Mesenchymal stem cell (in vitro differentiated cells and primary cell): Measurements from ENCODE around the gene PDE9A.

Source experiments
- DNase-seq: peaks from one replicate; pipeline ENCODE4 v3.0.0-alpha.2; 2013
- H2AFZ ChIP-seq: one replicate; pipeline ENCODE4 v1.6.1; 2013; ENCODE audit warnings: low read depth, mild to moderate bottlenecking, control low read depth, inconsistent platforms, low read length, moderate library complexity
- H2AK5ac ChIP-seq: 2 replicates; pipeline ENCODE4 v1.6.1; 2013; ENCODE audit warnings: low read length, moderate library complexity, mild to moderate bottlenecking, inconsistent platforms; ENCODE audit not compliant: severe bottlenecking
- H2BK120ac ChIP-seq: one replicate; pipeline ENCODE4 v1.6.1; 2013; ENCODE audit warnings: low read depth, mild to moderate bottlenecking, inconsistent platforms, low read length, moderate library complexity
- H2BK12ac ChIP-seq, 2 experiments: one replicate each; pipeline ENCODE4 v1.6.1; 2013; ENCODE audit warnings: inconsistent platforms in 2 of 2, low read length in 2 of 2, mild to moderate bottlenecking in 2 of 2, moderate library complexity in 2 of 2, control low read depth in 1 of 2
- H2BK15ac ChIP-seq: one replicate; pipeline ENCODE4 v1.6.1; 2013; ENCODE audit warnings: mild to moderate bottlenecking, low read depth, inconsistent platforms; ENCODE audit not compliant: poor library complexity, severe bottlenecking
- H2BK5ac ChIP-seq: 2 replicates; pipeline ENCODE4 v1.6.1; 2013; ENCODE audit warnings: low read depth, mild to moderate bottlenecking, low read length, control low read depth, inconsistent platforms; ENCODE audit not compliant: poor library complexity, severe bottlenecking
- H3K14ac ChIP-seq, 2 experiments: one replicate each; pipeline ENCODE4 v1.6.1; 2013; ENCODE audit warnings: inconsistent platforms in 2 of 2, low read length in 2 of 2, control low read depth in 1 of 2, mild to moderate bottlenecking in 1 of 2, moderate library complexity in 1 of 2
- H3K18ac ChIP-seq, 2 experiments: one replicate each; pipeline ENCODE4 v1.6.1; 2013; ENCODE audit warnings: inconsistent platforms in 2 of 2, low read length in 2 of 2, control low read depth in 1 of 2, low read depth in 1 of 2, mild to moderate bottlenecking in 1 of 2
- H3K23ac ChIP-seq, 2 experiments: one replicate each; pipeline ENCODE4 v1.6.1; 2013; ENCODE audit warnings: inconsistent platforms in 2 of 2, low read length in 2 of 2, mild to moderate bottlenecking in 2 of 2, moderate library complexity in 2 of 2, control low read depth in 1 of 2
- H3K27ac ChIP-seq: 2 replicates; pipeline ENCODE4 v1.5.1; 2013; ENCODE audit warnings: mild to moderate bottlenecking, moderate library complexity, low read length, control low read depth, inconsistent platforms; ENCODE audit not compliant: poor library complexity, severe bottlenecking
- H3K27me3 ChIP-seq, 2 experiments: 2 replicates each; pipeline versions ENCODE4 v1.6.1 to v1.7.0; 2013; ENCODE audit warnings: low read length in 2 of 2, mild to moderate bottlenecking in 2 of 2, moderate library complexity in 2 of 2, control low read depth in 1 of 2, inconsistent platforms in 1 of 2; ENCODE audit not compliant: control insufficient read depth in 1 of 2, insufficient read depth in 1 of 2
- H3K36me3 ChIP-seq, 2 experiments: 2 replicates each; pipeline versions ENCODE4 v1.6.1 to v1.7.0; 2013; ENCODE audit warnings: low read length in 2 of 2, control low read depth in 1 of 2, inconsistent platforms in 1 of 2, low read depth in 1 of 2, mild to moderate bottlenecking in 1 of 2; ENCODE audit not compliant: insufficient read depth in 2 of 2, control insufficient read depth in 1 of 2
- H3K4ac ChIP-seq, 2 experiments: one replicate each; pipeline ENCODE4 v1.6.1; 2013; ENCODE audit warnings: inconsistent platforms in 2 of 2, low read length in 2 of 2, mild to moderate bottlenecking in 2 of 2, moderate library complexity in 2 of 2, control low read depth in 1 of 2, low read depth in 1 of 2
- H3K4me1 ChIP-seq: 2 replicates; pipeline ENCODE4 v1.6.1; 2013; ENCODE audit warnings: low read depth, low read length, control low read depth; ENCODE audit not compliant: control insufficient read depth, insufficient read depth
- H3K4me2 ChIP-seq: 2 replicates; pipeline ENCODE4 v1.6.1; 2013; ENCODE audit warnings: low read length, mild to moderate bottlenecking, inconsistent platforms; ENCODE audit not compliant: poor library complexity, severe bottlenecking
- H3K4me3 ChIP-seq, 2 experiments: 2 replicates each; pipeline versions ENCODE4 v1.5.1 to v1.7.0; 2013; ENCODE audit warnings: low read length in 2 of 2, mild to moderate bottlenecking in 2 of 2, control low read depth in 1 of 2, low read depth in 1 of 2; ENCODE audit not compliant: insufficient read depth in 1 of 2
- H3K79me1 ChIP-seq: replicated peaks from 2 replicates; pipeline ENCODE4 v1.6.1; 2013; ENCODE audit warnings: mild to moderate bottlenecking, control low read depth, low read length, inconsistent platforms; ENCODE audit not compliant: poor library complexity, severe bottlenecking
- H3K9ac ChIP-seq: 2 replicates; pipeline ENCODE4 v1.7.0; 2013; ENCODE audit warnings: mild to moderate bottlenecking, low read length, moderate library complexity
- H3K9me3 ChIP-seq: 2 replicates; pipeline ENCODE4 v1.7.0; 2013; ENCODE audit warnings: mild to moderate bottlenecking, low read length; ENCODE audit not compliant: control insufficient read depth
- H4K8ac ChIP-seq: one replicate; pipeline ENCODE4 v1.6.1; 2013; ENCODE audit warnings: inconsistent platforms, mild to moderate bottlenecking, low read length, moderate library complexity
- H4K91ac ChIP-seq: one replicate; pipeline ENCODE4 v1.6.1; 2013; ENCODE audit warnings: mild to moderate bottlenecking, low read length, inconsistent platforms
- WGBS: methylation state at CpG from one replicate; pipeline ENCODE4 v1.1.7; 2013; ENCODE audit warnings: mixed read lengths; 5-methylcytosine and 5-hydroxymethylcytosine counted together

PDE9A gene

DNA sequence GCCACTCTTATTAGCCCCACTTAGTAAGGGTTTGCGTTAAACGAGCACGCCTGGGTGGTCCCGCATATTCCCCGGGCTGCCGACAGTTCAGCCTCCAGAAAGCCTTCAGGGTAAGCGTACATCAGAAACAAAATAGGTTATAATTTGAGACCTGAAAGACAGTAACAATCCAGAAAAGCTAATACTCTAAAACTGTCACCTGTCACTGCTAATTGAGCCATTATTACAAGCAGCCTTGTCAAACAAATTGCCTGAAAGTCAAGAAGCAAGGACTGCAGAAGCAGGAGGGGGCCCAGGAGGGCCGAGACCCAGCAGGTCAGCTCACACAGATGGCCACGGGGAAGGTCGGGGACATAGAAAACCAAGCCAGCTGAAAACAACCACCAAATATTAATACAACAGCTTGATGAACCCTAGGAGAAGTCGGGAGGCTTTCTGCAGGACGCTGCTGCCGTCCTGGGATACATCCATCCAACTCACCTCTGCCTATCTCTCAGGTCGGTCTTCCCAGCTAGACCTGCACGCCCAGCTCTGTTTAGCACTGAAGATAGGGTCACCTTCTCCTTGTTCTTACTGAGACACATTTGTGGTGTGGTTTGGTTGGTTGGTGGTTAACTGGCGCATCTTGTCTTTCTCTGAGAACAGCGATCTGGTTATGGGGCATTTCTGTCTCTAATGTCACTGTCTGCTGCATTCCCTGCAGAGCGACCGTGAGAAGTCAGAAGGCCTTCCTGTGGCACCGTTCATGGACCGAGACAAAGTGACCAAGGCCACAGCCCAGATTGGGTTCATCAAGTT lies 115.1 kb downstream of the PDE9A start:
- no peak overlapping the region for H4K91ac ChIP-seq
- H3K23ac ChIP-seq: no peak overlapping the region
- no peak overlapping the region for H3K27ac ChIP-seq
- no peak overlapping the region for H3K4me3 ChIP-seq
- H3K36me3 ChIP-seq: peaks cover 0 to 55% of the 10 kb centered on the region in 2 experiments
- no peaks in the 10 kb centered on the region for H3K79me1 ChIP-seq
- no peak overlapping the region for H2BK120ac ChIP-seq
- H2AK5ac ChIP-seq: no peak overlapping the region
- no peak for DNase-seq
- no peak overlapping the region for H2BK12ac ChIP-seq
- no peak overlapping the region for H2BK5ac ChIP-seq
- no peak overlapping the region for H3K4me2 ChIP-seq
- H4K8ac ChIP-seq: no peak overlapping the region
- peaks cover 0 to 4% of the 10 kb centered on the region in 2 experiments for H3K27me3 ChIP-seq
- no peak overlapping the region for H2BK15ac ChIP-seq
- no peak overlapping the region for H3K9ac ChIP-seq
- H2AFZ ChIP-seq: no peak overlapping the region
- no peaks in the 10 kb centered on the region for H3K9me3 ChIP-seq
- H3K18ac ChIP-seq: no peak overlapping the region
- no peaks in the 10 kb centered on the region for H3K4me1 ChIP-seq
- 96% methylated on average over 20 of the region's 21 CpGs for WGBS
- no peak overlapping the region for H3K4ac ChIP-seq
- no peak overlapping the region for H3K14ac ChIP-seq

DNA sequence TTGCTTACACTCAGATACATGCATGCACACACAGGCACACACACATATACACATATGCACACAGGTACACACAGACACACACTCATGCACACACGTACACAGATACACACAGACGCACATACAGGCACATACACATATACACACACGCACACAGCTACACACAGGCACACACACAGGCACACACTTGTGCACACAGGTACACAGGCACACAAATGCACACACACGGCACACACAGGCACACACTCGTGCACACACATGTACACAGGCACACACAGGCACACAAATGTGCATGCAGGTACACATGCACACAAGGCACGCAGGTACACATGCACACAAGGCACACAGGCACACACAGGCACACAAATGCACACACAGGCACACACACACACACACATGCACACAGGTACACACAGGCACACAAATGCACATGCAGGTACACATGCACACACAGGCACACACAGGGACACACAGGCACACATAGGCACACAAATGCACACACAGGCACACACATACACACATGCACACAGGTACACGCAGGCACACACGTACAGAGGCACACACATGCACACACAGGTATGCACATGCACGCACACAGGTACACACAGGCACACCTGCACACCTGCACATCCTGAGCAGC lies 115.9 kb downstream of the PDE9A start:
- no peak overlapping the region for H3K4me2 ChIP-seq
- H3K14ac ChIP-seq: peak overlapping the region in 1 of 2 experiments; percentile 5
- WGBS: 86% methylated on average over 9 of the region's 9 CpGs
- H3K79me1 ChIP-seq: no peaks in the 10 kb centered on the region
- no peak overlapping the region for H3K9ac ChIP-seq
- H3K9me3 ChIP-seq: no peaks in the 10 kb centered on the region
- peaks cover 0 to 4% of the 10 kb centered on the region in 2 experiments for H3K27me3 ChIP-seq
- H4K8ac ChIP-seq: no peak overlapping the region
- no peak overlapping the region for H4K91ac ChIP-seq
- no peak for DNase-seq
- no peak overlapping the region for H3K18ac ChIP-seq
- no peak overlapping the region for H2BK120ac ChIP-seq
- no peak overlapping the region for H3K23ac ChIP-seq
- no peak overlapping the region for H2BK5ac ChIP-seq
- H2BK15ac ChIP-seq: no peak overlapping the region
- no peak overlapping the region for H3K27ac ChIP-seq
- no peaks in the 10 kb centered on the region for H3K4me1 ChIP-seq
- peaks cover 0 to 55% of the 10 kb centered on the region in 2 experiments for H3K36me3 ChIP-seq
- H2AFZ ChIP-seq: peak overlapping the region; percentile 19
- H3K4me3 ChIP-seq: peak overlapping the region in 1 of 2 experiments; percentile 20
- no peak overlapping the region for H2BK12ac ChIP-seq
- no peak overlapping the region for H2AK5ac ChIP-seq
- no peak overlapping the region for H3K4ac ChIP-seq

DNA sequence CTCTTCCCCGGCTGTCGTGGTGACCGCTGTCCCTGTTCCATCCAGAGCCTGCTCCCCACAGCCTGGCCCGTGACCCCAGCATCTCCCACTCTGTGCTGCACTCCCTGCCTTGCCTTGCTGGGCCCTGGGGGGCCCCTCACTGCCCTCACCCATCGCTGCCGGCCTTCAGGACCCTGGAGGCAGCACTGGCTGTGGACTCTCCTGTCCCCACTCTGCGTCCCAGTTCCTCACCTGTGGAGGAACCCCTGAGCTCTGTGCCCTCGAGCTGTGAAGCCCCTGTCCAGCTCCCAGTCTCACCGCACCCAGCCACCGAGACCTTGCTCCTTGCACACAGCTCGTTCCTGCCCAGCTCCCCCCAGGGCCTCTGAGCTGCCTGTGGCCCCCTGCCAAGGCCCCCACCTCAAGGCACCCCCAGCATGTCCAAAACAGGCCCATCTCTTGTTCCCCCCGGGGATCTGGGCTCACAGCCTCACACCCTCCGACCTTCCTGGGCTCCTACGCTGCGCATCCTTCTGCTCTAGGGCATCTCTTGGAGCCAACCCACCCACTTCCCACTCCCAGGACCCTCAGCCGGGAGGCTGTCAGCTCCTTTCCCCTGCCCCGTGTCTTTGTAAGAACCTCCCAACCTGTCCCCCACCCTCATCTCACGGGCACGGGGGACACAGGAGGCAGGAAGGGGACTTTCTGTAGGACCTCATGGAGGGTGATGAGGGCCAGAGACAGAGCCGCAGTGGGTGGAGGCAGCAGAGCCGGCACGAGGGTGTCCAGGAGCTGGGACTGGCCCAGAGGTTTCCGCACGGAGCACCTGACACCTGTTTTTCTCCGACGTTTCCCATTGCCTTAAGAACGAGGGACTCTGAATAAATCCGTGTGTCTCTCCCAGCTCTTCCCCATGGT lies 116.6 kb downstream of the PDE9A start:
- 96% methylated on average over 26 of the region's 28 CpGs for WGBS
- H3K14ac ChIP-seq: no peak overlapping the region
- H2BK5ac ChIP-seq: no peak overlapping the region
- H2AFZ ChIP-seq: no peak overlapping the region
- H4K91ac ChIP-seq: no peak overlapping the region
- H2BK12ac ChIP-seq: no peak overlapping the region
- H3K9ac ChIP-seq: no peak overlapping the region
- H2BK15ac ChIP-seq: no peak overlapping the region
- H4K8ac ChIP-seq: no peak overlapping the region
- H3K4me2 ChIP-seq: no peak overlapping the region
- H3K79me1 ChIP-seq: no peaks in the 10 kb centered on the region
- no peaks in the 10 kb centered on the region for H3K4me1 ChIP-seq
- no peak overlapping the region for H3K27ac ChIP-seq
- H3K4ac ChIP-seq: no peak overlapping the region
- H2AK5ac ChIP-seq: no peak overlapping the region
- H3K23ac ChIP-seq: no peak overlapping the region
- peaks cover 0 to 55% of the 10 kb centered on the region in 2 experiments for H3K36me3 ChIP-seq
- DNase-seq: no peak
- peaks cover 0 to 4% of the 10 kb centered on the region in 2 experiments for H3K27me3 ChIP-seq
- no peak overlapping the region for H3K18ac ChIP-seq
- no peak overlapping the region for H2BK120ac ChIP-seq
- no peaks in the 10 kb centered on the region for H3K9me3 ChIP-seq
- no peak overlapping the region for H3K4me3 ChIP-seq
